K562 (cell line): ENCODE measurements around the gene PSMA8. TPM values are rescaled to one million over a fixed set of nuclear protein-coding genes. Genes with fewer than 3 reads are reported as not detected.

Experiments used
- ATAC-seq: fragments of 200-7000 bp; cut with Tn5 transposase; 3 replicates; pipeline ENCODE4 v1.9.1; 2020; ENCODE audit warnings: moderate library complexity
- BruUV-seq: library from RNA; stranded (reverse); fragments of 400-500 nt; replicated peaks from 2 replicates; lab custom pipeline; 2021; lab: Mats Ljungman, UMichigan
- CTCF ChIA-PET: fragments of 300-600 bp; formaldehyde crosslinking; extraction: SDS; loops from one replicate; lab custom pipeline; 2021; ENCODE audit warnings: low intra/inter-chr PET ratio; lab: Yijun Ruan, JAX
- POLR2A ChIA-PET: fragments of 300-600, 350-650 bp; sonication (Branson Sonifier 250); formaldehyde crosslinking; extraction: SDS; loops from one replicate; lab custom pipeline; 2021; ENCODE audit warnings: antibody characterized with exemption, inconsistent platforms; lab: Yijun Ruan, JAX
- DNase-seq, 4 experiments: peaks; one replicate each; pipeline versions ENCODE4 v3.0.0 to v3.0.0-alpha.2; 2011 to 2018; ENCODE audit warnings: low spot score in 3 of 4, mixed read lengths in 3 of 4; ENCODE audit errors: extremely low read depth in 1 of 4
- FAIRE-seq: peaks from 2 replicates; lab custom pipeline; 2011; peaks lifted over from hg19 to GRCh38; lab: Jason Lieb, UNC
- H2AFZ ChIP-seq: 2 replicates; pipeline ENCODE4 v1.6.0; 2011; ENCODE audit warnings: low read depth, low read length, control low read depth, inconsistent platforms
- H3K27ac ChIP-seq: fragments of 200-600 bp; 3 replicates; pipeline ENCODE4 v1.8.0; 2011; ENCODE audit warnings: low read depth, mild to moderate bottlenecking, control low read depth, inconsistent platforms, low read length, moderate library complexity, mixed read lengths; ENCODE audit errors: extremely low read depth
- H3K27me3 ChIP-seq, 2 experiments: fragments of 300-600 bp in 1 of 2; 2 replicates in 1 of 2; 3 replicates in 1 of 2; pipeline versions ENCODE4 v1.6.0 to v1.8.0; 2011; ENCODE audit warnings: inconsistent platforms in 2 of 2, low read length in 2 of 2, mild to moderate bottlenecking in 1 of 2, mixed read lengths in 1 of 2, moderate library complexity in 1 of 2; ENCODE audit not compliant: control insufficient read depth in 2 of 2, insufficient read depth in 2 of 2
- H3K36me3 ChIP-seq: fragments of 300-600 bp; 3 replicates; pipeline ENCODE4 v1.8.0; 2011; ENCODE audit warnings: mild to moderate bottlenecking, low read length, inconsistent platforms; ENCODE audit not compliant: control insufficient read depth, insufficient read depth
- H3K4me1 ChIP-seq, 2 experiments: fragments of 200-600 bp in 1 of 2; replicated peaks in 1 of 2; 2 replicates in 1 of 2; 3 replicates in 1 of 2; pipeline versions ENCODE4 v1.5.1 to v1.8.0; 2011; ENCODE audit warnings: inconsistent platforms in 2 of 2, low read length in 2 of 2, mild to moderate bottlenecking in 1 of 2, mixed read lengths in 1 of 2, moderate library complexity in 1 of 2; ENCODE audit not compliant: control insufficient read depth in 2 of 2, insufficient read depth in 2 of 2
- H3K4me2 ChIP-seq: 2 replicates; pipeline ENCODE4 v1.6.1; 2011; ENCODE audit warnings: low read length, control low read depth, inconsistent platforms, mixed read lengths; ENCODE audit not compliant: insufficient read depth
- H3K4me3 ChIP-seq: fragments of 200-600 bp; sonication (generic), shearing (Covaris generic); 2 replicates; pipeline ENCODE4 v1.5.1; 2016; ENCODE audit warnings: control low read depth, inconsistent platforms
- H3K79me2 ChIP-seq: fragments of 200-600 bp; 3 replicates; pipeline ENCODE4 v1.8.0; 2011; ENCODE audit warnings: low read length, inconsistent platforms; ENCODE audit not compliant: control insufficient read depth, insufficient read depth
- H3K9ac ChIP-seq, 2 experiments: 2 replicates each; pipeline versions ENCODE4 v1.6.0 to v1.6.1; 2011; ENCODE audit warnings: low read depth in 2 of 2, low read length in 2 of 2, control low read depth in 1 of 2, inconsistent platforms in 1 of 2, mild to moderate bottlenecking in 1 of 2, mixed read lengths in 1 of 2; ENCODE audit not compliant: insufficient read depth in 1 of 2
- H3K9me1 ChIP-seq: one replicate; pipeline ENCODE4 v1.6.0; 2011; ENCODE audit warnings: inconsistent platforms, mild to moderate bottlenecking, low read length, moderate library complexity; ENCODE audit not compliant: control insufficient read depth, insufficient read depth
- H3K9me3 ChIP-seq: replicated peaks from 2 replicates; pipeline ENCODE4 v1.5.1; 2011; ENCODE audit warnings: low read depth, low read length, inconsistent platforms; ENCODE audit not compliant: control insufficient read depth, insufficient read depth
- H4K20me1 ChIP-seq: replicated peaks from 2 replicates; pipeline ENCODE4 v1.6.1; 2011; ENCODE audit warnings: low read length, inconsistent platforms, mixed read lengths; ENCODE audit not compliant: control insufficient read depth, insufficient read depth
- CBX3 ChIP-seq, 2 experiments: IDR thresholded peaks; 1 replicate in 1 of 2; 2 replicates in 1 of 2; pipeline ENCODE4 v1.6.1; 2012; ENCODE audit warnings: inconsistent platforms in 2 of 2, low read length in 2 of 2, borderline replicate concordance in 1 of 2, control low read depth in 1 of 2
- CHD1 ChIP-seq: fragments of 200-600 bp; sonication (generic); IDR thresholded peaks from one replicate; pipeline ENCODE4 v1.6.1; 2012; ENCODE audit warnings: mild to moderate bottlenecking, moderate library complexity, low read length, inconsistent platforms
- KAT7 ChIP-seq: sonication (generic); formaldehyde crosslinking; IDR thresholded peaks from 2 replicates; pipeline ENCODE4 v1.8.0; 2022; ENCODE audit warnings: missing genetic modification reagents, mild to moderate bottlenecking, borderline replicate concordance
- MAFF ChIP-seq: IDR thresholded peaks from 2 replicates; pipeline ENCODE4 v1.6.1; 2012; ENCODE audit warnings: low read length, improper control_type of control experiment
- MAFK ChIP-seq: IDR thresholded peaks from 2 replicates; pipeline ENCODE4 v1.6.1; 2011; ENCODE audit warnings: low read length, improper control_type of control experiment
- MXI1 ChIP-seq: IDR thresholded peaks from 2 replicates; pipeline ENCODE4 v1.6.1; 2011; ENCODE audit warnings: low read depth, mild to moderate bottlenecking, improper control_type of control experiment, low read length
- SAFB2 ChIP-seq: fragments of 200-400 bp; formaldehyde crosslinking; IDR thresholded peaks from 2 replicates; pipeline ENCODE4 v1.6.1; 2018; ENCODE audit warnings: borderline replicate concordance, low read length, low read depth, moderate library complexity; ENCODE audit not compliant: severe bottlenecking
- SIN3A ChIP-seq, 2 experiments: fragments of 150-350 bp in 1 of 2; IDR thresholded peaks; 2 replicates each; pipeline ENCODE4 v1.6.1; 2011 to 2016; ENCODE audit warnings: borderline replicate concordance in 2 of 2, low read depth in 2 of 2, low read length in 2 of 2, mild to moderate bottlenecking in 2 of 2, moderate library complexity in 2 of 2; ENCODE audit not compliant: control insufficient read depth in 1 of 2
- SMARCA5 ChIP-seq: fragments of 450-650 bp; IDR thresholded peaks from 2 replicates; pipeline ENCODE4 v1.6.1; 2016
- ZBTB7A ChIP-seq: IDR thresholded peaks from 2 replicates; pipeline ENCODE4 v1.6.1; 2011; ENCODE audit warnings: low read depth, mild to moderate bottlenecking, low read length, moderate library complexity, borderline replicate concordance; ENCODE audit not compliant: control insufficient read depth
- ZNF282 ChIP-seq: sonication (generic); formaldehyde crosslinking; IDR thresholded peaks from 2 replicates; pipeline ENCODE4 v1.8.1; 2023; ENCODE audit warnings: missing genetic modification reagents
- ZNF316 ChIP-seq: fragments of 450-650 bp; IDR thresholded peaks from 2 replicates; pipeline ENCODE4 v1.6.1; 2016
- ZNF41 ChIP-seq: fragments of 250-450 bp; sonication (Bioruptor Pico); conservative IDR thresholded peaks from 2 replicates; pipeline ENCODE4 v1.4.0; 2020; ENCODE audit warnings: mild to moderate bottlenecking
- ZNF449 ChIP-seq: fragments of 250-450 bp; sonication (Bioruptor Pico); IDR thresholded peaks from 2 replicates; pipeline ENCODE4 v1.8.0; 2022; ENCODE audit warnings: moderate library complexity, mild to moderate bottlenecking, inconsistent platforms
- ZNF518B ChIP-seq: fragments of 250-450 bp; sonication (Bioruptor Pico); IDR thresholded peaks from 2 replicates; pipeline ENCODE4 v1.5.0; 2021; ENCODE audit warnings: mild to moderate bottlenecking, moderate library complexity
- ZNF766 ChIP-seq: fragments of 200-800 bp; sonication (Bioruptor generic); conservative IDR thresholded peaks from 2 replicates; pipeline ENCODE4 v1.6.1; 2016; ENCODE audit warnings: missing genetic modification characterization, missing compliant biosample characterization
- WGBS: fragments of 100-300 bp; shearing (Covaris generic); methylation state at CpG from one replicate; pipeline ENCODE4 v1.1.6; 2016; ENCODE audit warnings: low coverage, mixed read lengths; ENCODE audit not compliant: insufficient coverage; ENCODE audit errors: missing lambda C conversion rate; 5-methylcytosine and 5-hydroxymethylcytosine counted together
- in situ Hi-C: fragments of 300-500 bp; cut with MboI; formaldehyde crosslinking; loops from 4 replicates; pipeline ENCODE4 v1.15.0; 2018; ENCODE audit warnings: inconsistent platforms, mixed read lengths
- intact Hi-C: fragments of 100-400 bp; cut with micrococcal nuclease; formaldehyde crosslinking; loops from 2 replicates; pipeline ENCODE4 v1.14.2; 2022
- polyA plus RNA-seq, 8 experiments: library from polyadenylated mRNA; depleted of rRNA in 4 of 8; stranded (reverse) in 5 of 8; unstranded in 3 of 8; fragments of >200 nt; fragmentation: Nextera tagmentation in 2 of 8; fragmentation: Illumina TruSeq in 1 of 8; extraction: Ambion mirVana in 2 of 8; extraction: Trizol in 1 of 8; gene quantifications; 2 replicates each; pipeline versions ENCODE4 v1.2.1 to v1.2.3, GENCODE V29; 2011 to 2014; ENCODE audit warnings: inconsistent platforms in 1 of 8, missing spikeins in 1 of 8
- total RNA-seq, 7 experiments: library from RNA; depleted of rRNA in 6 of 7; stranded (reverse); fragments of >200 nt in 6 of 7; fragmentation: Illumina TruSeq in 2 of 7; extraction: Trizol in 2 of 7; gene quantifications; 2 replicates each; pipeline versions ENCODE4 v1.2.1 to v1.2.3, GENCODE V29; 2011 to 2021; ENCODE audit warnings: low replicate concordance in 1 of 7

PSMA8 gene
- total and polyA plus RNA-seq, 9 of the 15 experiments (the other 6 are each of a cell fraction or from before 2014, with no cell fraction given) = not detected

GRCh38 chr18:26227051-26227670, 93.5 kb downstream of the PSMA8 start:
- peak overlapping the region; percentile 86 for H3K27ac ChIP-seq
- in situ Hi-C loops (no loop called here), intact Hi-C loops (loop anchor here (5.0 kb wide), 2 partner anchors 45 to 70 kb away; no protein-coding TSS in a partner anchor)
- no peaks in the 10 kb centered on the region for H3K9me3 ChIP-seq
- H3K9ac ChIP-seq = peak overlapping the region; percentile 88 to 97
- H3K9me1 ChIP-seq = no peaks in the 10 kb centered on the region
- peak overlapping the region; percentile 92 for H3K4me3 ChIP-seq
- ChIA-PET POLR2A (interaction anchor here (0.6 to 2.2 kb wide), 12 partner anchors 8 to 167 kb away, joined by 3 to 10 read pairs (median 3); no protein-coding TSS in a partner anchor), CTCF (no interaction called here)
- no TSS peak for BruUV-seq
- H2AFZ ChIP-seq = peak overlapping the region; percentile 88
- no peak for FAIRE-seq
- H3K79me2 ChIP-seq = peaks cover 53% of the 10 kb centered on the region
- WGBS = under 1% methylated on average over 28 of the region's 28 CpGs
- ATAC-seq = no peak
- peak overlapping the region; percentile 93 for H3K4me2 ChIP-seq
- peaks cover 0 to 2% of the 10 kb centered on the region in 2 experiments; a peak in 1 of 5 replicates for H3K27me3 ChIP-seq
- H3K4me1 ChIP-seq = peaks cover 10 to 32% of the 10 kb centered on the region in 2 experiments; a peak in 4 of 5 replicates
- peaks cover 6% of the 10 kb centered on the region; the same call in 2 of the 3 replicates for H3K36me3 ChIP-seq
- DNase-seq = peak in 1 of 4 experiments; percentile 53
- no peaks in the 10 kb centered on the region for H4K20me1 ChIP-seq
- TF ChIP-seq ZNF766 (CRISPR knock-in tag) = 0 out of 2 replicates have a peak, but pooled peaks have one; percentile 16
- no peak for TF ChIP-seq ZNF449 (CRISPR knock-in tag)
- peak; percentile 94 for TF ChIP-seq ZNF316
- peak; percentile 3 to 48; a peak in 2 of 4 replicates for TF ChIP-seq SIN3A (IDR thresholded peaks at IDR 0.05; ENCODE audit: borderline replicate concordance in 2 of 2, control insufficient read depth in 1 of 2, low read depth in 2 of 2, low read length in 2 of 2)
- TF ChIP-seq ZNF518B (CRISPR knock-in tag) = no peak
- TF ChIP-seq ZNF282 (CRISPR knock-in tag) = peak; percentile 9; the same call in 1 of the 2 replicates
- peak; percentile 43; the same call in 1 of the 2 replicates for TF ChIP-seq SMARCA5
- no peak for TF ChIP-seq MXI1
- TF ChIP-seq CHD1 = peak; percentile 12
- peak; percentile 69 for TF ChIP-seq MAFK
- TF ChIP-seq ZBTB7A = peak; percentile 53; the same call in 1 of the 2 replicates
- TF ChIP-seq ZNF41 (CRISPR knock-in tag) = no peak
- no peak for TF ChIP-seq KAT7 (CRISPR knock-in tag)
- no peak for TF ChIP-seq SAFB2
- TF ChIP-seq CBX3 (IDR thresholded peaks at IDR 0.05; ENCODE audit: borderline replicate concordance in 1 of 2, low read length in 2 of 2) = no peak
- TF ChIP-seq MAFF = peak; percentile 81
